ENCODE data around the gene AMBN. TPM values are rescaled to one million over a fixed set of nuclear protein-coding genes. Genes with fewer than 3 reads are reported as not detected.

The AMBN gene
- total and polyA plus RNA-seq, 2 of the 13 experiments (the other 11 are each of a cell fraction or from before 2014, with no cell fraction given), result not detected

GRCh38 chr4:70628444-70628843, 36.4 kb downstream of the AMBN start, which contains the start of gene ENAM (continued):
- TF ChIP-seq ZSCAN30 (CRISPR knock-in tag; IDR thresholded peaks at IDR 0.05) (no peak), HNRNPK (IDR thresholded peaks at IDR 0.05; ENCODE audit: low read depth, low read length, poor library complexity, severe bottlenecking) (no peak), ZNF749 (CRISPR knock-in tag; IDR thresholded peaks at IDR 0.05; ENCODE audit: borderline replicate concordance) (no peak), RCOR2 (CRISPR knock-in tag; IDR thresholded peaks at IDR 0.05) (no peak), NCOR1 (IDR thresholded peaks at IDR 0.05; ENCODE audit: borderline replicate concordance, low read length) (no peak), ZNF567 (CRISPR knock-in tag; IDR thresholded peaks at IDR 0.05; ENCODE audit: borderline replicate concordance) (no peak)

- no peaks in the 10 kb centered on the region for H3K27me3 ChIP-seq (ENCODE audit: control insufficient read depth in 1 of 2, insufficient read depth in 2 of 2, low read length in 2 of 2)
- FAIRE-seq (no peak), ATAC-seq (no peak), DNase-seq (ENCODE audit: low spot score) (no peak)
- no peak overlapping the region for H3K4me2 ChIP-seq (ENCODE audit: low read depth, low read length)
- H3K9ac ChIP-seq (ENCODE audit: insufficient read depth, low read depth, low read length), result no peak overlapping the region
- no peaks in the 10 kb centered on the region for H3K36me3 ChIP-seq (replicated peaks in 1 of 2; ENCODE audit: control insufficient read depth in 1 of 2, insufficient read depth in 2 of 2, low read length in 2 of 2)
- no peaks in the 10 kb centered on the region for H3K9me3 ChIP-seq (ENCODE audit: low read length)
- H3K27ac ChIP-seq (ENCODE audit: extremely low read length, insufficient read depth, low read length), result no peak overlapping the region
- no peak overlapping the region for H2AFZ ChIP-seq (ENCODE audit: low read length)
- TF ChIP-seq ZBTB43 (CRISPR knock-in tag; conservative IDR thresholded peaks at IDR 0.05) (no peak), ZKSCAN8 (CRISPR knock-in tag; IDR thresholded peaks at IDR 0.05; ENCODE audit: borderline replicate concordance) (no peak), ZNF607 (CRISPR knock-in tag; IDR thresholded peaks at IDR 0.05; ENCODE audit: borderline replicate concordance) (no peak), HOXA7 (CRISPR knock-in tag; IDR thresholded peaks at IDR 0.05) (no peak), ZNF143 (CRISPR knock-in tag; IDR thresholded peaks at IDR 0.05) (no peak), PBX3 (CRISPR knock-in tag; IDR thresholded peaks at IDR 0.05; ENCODE audit: borderline replicate concordance) (no peak), ZNF513 (CRISPR knock-in tag; conservative IDR thresholded peaks at IDR 0.05) (no peak), SNRNP70 (IDR thresholded peaks at IDR 0.05; ENCODE audit: low read depth, low read length) (no peak), SMAD1 (CRISPR knock-in tag; IDR thresholded peaks at IDR 0.05; ENCODE audit: borderline replicate concordance, low read depth) (no peak)
- POLR2A ChIA-PET, result no interaction called here
- H3K4me3 ChIP-seq (replicated peaks in 1 of 3; ENCODE audit: insufficient read depth in 1 of 3, low read depth in 2 of 3, low read length in 3 of 3), result no peak overlapping the region
- intact Hi-C loops (cut with micrococcal nuclease; ENCODE audit: unreplicated experiment) (no loop called here), in situ Hi-C loops (cut with HindIII; ENCODE audit: extremely low pct_ligation_motif_present, low pct_unique_long_range_greater_than_20kb) (no loop called here)
- no peaks in the 10 kb centered on the region for H3K79me2 ChIP-seq (ENCODE audit: insufficient read depth, low read length)
- H4K20me1 ChIP-seq (ENCODE audit: insufficient read depth, low read length), result no peaks in the 10 kb centered on the region
- H3K4me1 ChIP-seq (ENCODE audit: insufficient read depth, low read length), result no peaks in the 10 kb centered on the region
- 6% methylated on average over 1 of the region's 1 CpG for WGBS (ENCODE audit: low lambda C conversion rate)
- CTCF ChIA-PET (ENCODE audit: low intra/inter-chr PET ratio, low total read pairs), result no interaction called here
- BruUV-seq (replicated peaks), result no TSS peak
Measured at GRCh38 chr4:70629469-70630090, 37.5 kb downstream of the AMBN start.
